GM12878 (cell line): ENCODE data around the gene FLII. TPM values are rescaled to one million over a fixed set of nuclear protein-coding genes. Genes with fewer than 3 reads are reported as not detected.

Experiments
- ATAC-seq: fragments of 200-7000 bp; cut with Tn5 transposase; 3 replicates; pipeline ENCODE4 v1.9.1; 2020; ENCODE audit warnings: mild to moderate bottlenecking, moderate library complexity
- BruUV-seq: library from RNA; stranded (reverse); fragments of 400-500 nt; replicated peaks from 2 replicates; lab custom pipeline; 2021; lab: Mats Ljungman, UMichigan
- CTCF ChIA-PET: fragments of 300-600 bp; sonication (Branson Sonifier 250); formaldehyde crosslinking; extraction: SDS; loops from one replicate; lab custom pipeline; 2021; ENCODE audit warnings: inconsistent platforms; lab: Yijun Ruan, JAX
- POLR2A ChIA-PET: fragments of 350-600 bp; formaldehyde crosslinking; extraction: SDS; loops from one replicate; lab custom pipeline; 2021; ENCODE audit warnings: inconsistent platforms; lab: Charles Lee
- RAD21 ChIA-PET: fragments of 300-600 bp; sonication (Branson Sonifier 250); formaldehyde crosslinking; loops from one replicate; lab custom pipeline; 2023; ENCODE audit warnings: antibody characterized with exemption; ENCODE audit not compliant: unreplicated experiment; lab: Charles Lee
- SMC1A ChIA-PET: fragments of 300-600 bp; sonication (Branson Sonifier 250); formaldehyde crosslinking; loops from one replicate; lab custom pipeline; 2023; ENCODE audit not compliant: unreplicated experiment, uncharacterized antibody; lab: Charles Lee
- DNase-seq: peaks from one replicate; pipeline ENCODE4 v3.0.0-alpha.2; 2011; ENCODE audit warnings: low read depth, low spot score
- FAIRE-seq: peaks from 3 replicates; lab custom pipeline; 2011; peaks lifted over from hg19 to GRCh38; lab: Jason Lieb, UNC
- H2AFZ ChIP-seq: 2 replicates; pipeline ENCODE4 v1.6.0; 2011; ENCODE audit warnings: low read depth, low read length, control low read depth; ENCODE audit not compliant: control insufficient read depth
- H3K27ac ChIP-seq: 2 replicates; pipeline ENCODE4 v1.5.1; 2011; ENCODE audit warnings: control low read depth; ENCODE audit not compliant: control insufficient read depth, insufficient read depth
- H3K27me3 ChIP-seq, 2 experiments: replicated peaks in 1 of 2; 2 replicates each; pipeline versions ENCODE4 v1.6.0 to v1.6.1; 2011; ENCODE audit warnings: low read length in 1 of 2; ENCODE audit not compliant: control insufficient read depth in 2 of 2, insufficient read depth in 2 of 2
- H3K36me3 ChIP-seq, 2 experiments: 2 replicates each; pipeline ENCODE4 v1.5.1; 2011; ENCODE audit warnings: low read length in 1 of 2; ENCODE audit not compliant: control insufficient read depth in 2 of 2, insufficient read depth in 2 of 2
- H3K4me1 ChIP-seq: 2 replicates; pipeline ENCODE4 v1.6.1; 2011; ENCODE audit warnings: mild to moderate bottlenecking, low read length, moderate library complexity, mixed read lengths; ENCODE audit not compliant: control insufficient read depth, insufficient read depth
- H3K4me2 ChIP-seq: 2 replicates; pipeline ENCODE4 v1.6.0; 2011; ENCODE audit warnings: control low read depth; ENCODE audit not compliant: control insufficient read depth, insufficient read depth
- H3K4me3 ChIP-seq: fragments of 200-600 bp; sonication (generic); 2 replicates; pipeline ENCODE4 v1.5.1; 2016
- H3K79me2 ChIP-seq: 2 replicates; pipeline ENCODE4 v1.6.0; 2011; ENCODE audit warnings: low read length; ENCODE audit not compliant: control insufficient read depth, insufficient read depth
- H3K9ac ChIP-seq: 2 replicates; pipeline ENCODE4 v1.8.0; 2011; ENCODE audit warnings: low read length, control low read depth, mixed read lengths; ENCODE audit not compliant: control insufficient read depth, insufficient read depth
- H3K9me3 ChIP-seq: replicated peaks from 3 replicates; pipeline ENCODE4 v1.5.1; 2011; ENCODE audit warnings: mild to moderate bottlenecking, low read length; ENCODE audit not compliant: control insufficient read depth, insufficient read depth
- H4K20me1 ChIP-seq: 2 replicates; pipeline ENCODE4 v1.6.0; 2011; ENCODE audit not compliant: control insufficient read depth, insufficient read depth
- BRCA1 ChIP-seq: IDR thresholded peaks from 2 replicates; pipeline ENCODE4 v1.6.1; 2011; ENCODE audit warnings: low read depth, low read length, improper control_type of control experiment
- DPF2 ChIP-seq: fragments of 450-650 bp; IDR thresholded peaks from 2 replicates; pipeline ENCODE4 v1.6.1; 2017; ENCODE audit warnings: mild to moderate bottlenecking
- HDAC2 ChIP-seq: fragments of 200-600 bp; sonication (generic); IDR thresholded peaks from 2 replicates; pipeline ENCODE4 v1.6.1; 2017
- JUND ChIP-seq: IDR thresholded peaks from 2 replicates; pipeline ENCODE4 v1.6.1; 2012; ENCODE audit warnings: low read depth, mild to moderate bottlenecking, low read length, improper control_type of control experiment, moderate library complexity
- NBN ChIP-seq: fragments of 450-650 bp; IDR thresholded peaks from 2 replicates; pipeline ENCODE4 v1.6.1; 2016
- RELA ChIP-seq: fragments of 450-650 bp; IDR thresholded peaks from 2 replicates; pipeline ENCODE4 v1.8.0; 2014; ENCODE audit warnings: borderline replicate concordance; ENCODE audit not compliant: partially characterized antibody
- SIN3A ChIP-seq: IDR thresholded peaks from 2 replicates; pipeline ENCODE4 v1.6.1; 2012; ENCODE audit warnings: low read depth, low read length, improper control_type of control experiment
- WRNIP1 ChIP-seq: IDR thresholded peaks from 2 replicates; pipeline ENCODE4 v1.6.1; 2011; ENCODE audit warnings: low read depth, low read length, improper control_type of control experiment, borderline replicate concordance
- ZZZ3 ChIP-seq: IDR thresholded peaks from 2 replicates; pipeline ENCODE4 v1.6.1; 2011; ENCODE audit warnings: low read depth; ENCODE audit not compliant: control insufficient read depth, insufficient read length
- WGBS: methylation state at CpG from one replicate; pipeline ENCODE4 v1.1.6; 2016; ENCODE audit warnings: low lambda C conversion rate; ENCODE audit not compliant: insufficient replicate concordance, insufficient coverage; ENCODE audit errors: missing lambda C conversion rate; 5-methylcytosine and 5-hydroxymethylcytosine counted together
- in situ Hi-C: fragments of 300-500 bp; cut with MboI; formaldehyde crosslinking; loops from 9 replicates; pipeline ENCODE4 v1.14.3; 2018; ENCODE audit warnings: mixed read lengths
- intact Hi-C: fragments of 100-400 bp; cut with micrococcal nuclease; formaldehyde crosslinking; loops from one replicate; pipeline ENCODE4 v1.14.2; 2022; ENCODE audit not compliant: unreplicated experiment
- polyA plus RNA-seq, 11 experiments: library from polyadenylated mRNA; depleted of rRNA in 4 of 11; unstranded in 6 of 11; stranded (reverse) in 5 of 11; fragments of >200 nt; fragmentation: Nextera tagmentation in 4 of 11; fragmentation: Illumina TruSeq in 1 of 11; extraction: Ambion mirVana in 4 of 11; extraction: Trizol in 1 of 11; gene quantifications; 1 replicate in 1 of 11; 2 replicates in 10 of 11; pipeline versions ENCODE4 v1.2.1 to v1.2.3, GENCODE V29; 2011 to 2016; ENCODE audit warnings: inconsistent platforms in 2 of 11, missing spikeins in 2 of 11, low read depth in 1 of 11
- total RNA-seq, 4 experiments: library from RNA; depleted of rRNA in 3 of 4; stranded (reverse); fragments of >200 nt in 3 of 4; fragmentation: Illumina TruSeq in 1 of 4; extraction: Trizol in 1 of 4; gene quantifications; 2 replicates each; pipeline versions ENCODE4 v1.2.1 to v1.2.3, GENCODE V29; 2013 to 2021
- TF ChIP-seq, protein P1 (sequence below): fragments of 450-650 bp; formaldehyde crosslinking; IDR thresholded peaks from 2 replicates; pipeline ENCODE4 v1.5.0; 2022; ENCODE audit warnings: mild to moderate bottlenecking, missing genetic modification characterization
- TF ChIP-seq, protein P2 (sequence below): fragments of 450-650 bp; IDR thresholded peaks from 2 replicates; pipeline ENCODE4 v1.6.1; 2017; ENCODE audit warnings: antibody characterized with exemption, mild to moderate bottlenecking, moderate library complexity

The FLII gene
- total and polyA plus RNA-seq, 10 of the 15 experiments (the other 5 are each of a cell fraction or from before 2014, with no cell fraction given), result 22.2 to 200 (median 121) TPM

DNA sequence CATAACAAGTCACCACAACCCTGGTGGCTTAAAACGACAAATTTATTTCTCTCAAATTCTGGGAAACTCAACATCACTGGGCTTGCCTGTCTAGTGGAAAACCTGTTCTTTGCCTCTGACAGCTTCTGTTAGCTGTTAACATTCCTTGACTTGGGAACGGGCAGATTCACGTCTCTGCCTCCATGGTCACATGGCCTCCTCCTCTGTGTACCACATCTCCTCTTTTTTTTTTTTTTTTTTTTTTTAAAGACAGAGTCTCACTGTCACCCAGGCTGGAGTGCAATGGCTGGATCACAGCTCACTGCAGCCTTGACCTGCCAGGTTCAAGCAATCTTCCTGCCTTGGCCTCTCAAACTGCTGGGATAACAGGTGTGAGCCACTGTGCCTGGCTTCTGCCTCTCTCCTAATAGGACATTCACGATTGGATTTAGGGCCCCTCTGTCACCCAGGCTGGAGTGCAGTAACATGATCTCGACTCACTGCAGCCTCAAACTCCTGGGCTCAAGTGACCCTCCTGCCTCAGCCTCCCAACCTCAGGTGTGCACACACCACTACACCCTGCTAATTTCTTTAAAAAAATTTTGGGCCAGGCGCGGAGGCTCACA, 44.8 kb downstream of the FLII start (continued):
- TF ChIP-seq, protein P1, sequence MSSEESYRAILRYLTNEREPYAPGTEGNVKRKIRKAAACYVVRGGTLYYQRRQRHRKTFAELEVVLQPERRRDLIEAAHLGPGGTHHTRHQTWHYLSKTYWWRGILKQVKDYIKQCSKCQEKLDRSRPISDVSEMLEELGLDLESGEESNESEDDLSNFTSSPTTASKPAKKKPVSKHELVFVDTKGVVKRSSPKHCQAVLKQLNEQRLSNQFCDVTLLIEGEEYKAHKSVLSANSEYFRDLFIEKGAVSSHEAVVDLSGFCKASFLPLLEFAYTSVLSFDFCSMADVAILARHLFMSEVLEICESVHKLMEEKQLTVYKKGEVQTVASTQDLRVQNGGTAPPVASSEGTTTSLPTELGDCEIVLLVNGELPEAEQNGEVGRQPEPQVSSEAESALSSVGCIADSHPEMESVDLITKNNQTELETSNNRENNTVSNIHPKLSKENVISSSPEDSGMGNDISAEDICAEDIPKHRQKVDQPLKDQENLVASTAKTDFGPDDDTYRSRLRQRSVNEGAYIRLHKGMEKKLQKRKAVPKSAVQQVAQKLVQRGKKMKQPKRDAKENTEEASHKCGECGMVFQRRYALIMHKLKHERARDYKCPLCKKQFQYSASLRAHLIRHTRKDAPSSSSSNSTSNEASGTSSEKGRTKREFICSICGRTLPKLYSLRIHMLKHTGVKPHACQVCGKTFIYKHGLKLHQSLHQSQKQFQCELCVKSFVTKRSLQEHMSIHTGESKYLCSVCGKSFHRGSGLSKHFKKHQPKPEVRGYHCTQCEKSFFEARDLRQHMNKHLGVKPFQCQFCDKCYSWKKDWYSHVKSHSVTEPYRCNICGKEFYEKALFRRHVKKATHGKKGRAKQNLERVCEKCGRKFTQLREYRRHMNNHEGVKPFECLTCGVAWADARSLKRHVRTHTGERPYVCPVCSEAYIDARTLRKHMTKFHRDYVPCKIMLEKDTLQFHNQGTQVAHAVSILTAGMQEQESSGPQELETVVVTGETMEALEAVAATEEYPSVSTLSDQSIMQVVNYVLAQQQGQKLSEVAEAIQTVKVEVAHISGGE (CRISPR knock-in tag), result no peak
- no peak for TF ChIP-seq RELA
- TF ChIP-seq NBN, result no peak

DNA sequence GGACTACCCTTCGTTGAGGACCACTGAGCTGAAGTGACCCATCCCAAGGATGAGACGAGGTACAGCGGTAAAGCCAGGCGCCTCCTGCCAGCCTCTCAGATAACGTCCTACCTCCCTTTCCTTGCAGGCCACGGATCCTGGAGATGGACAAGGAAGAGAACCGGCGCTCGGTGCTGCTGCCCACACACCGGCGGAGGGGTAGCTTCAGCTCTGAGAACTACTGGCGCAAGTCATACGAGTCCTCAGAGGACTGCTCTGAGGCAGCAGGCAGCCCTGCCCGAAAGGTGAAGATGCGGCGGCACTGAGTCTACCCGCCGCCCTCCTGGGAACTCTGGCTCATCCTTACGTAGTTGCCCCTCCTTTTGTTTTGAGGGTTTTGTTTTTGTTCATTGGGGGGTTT, 50.4 kb downstream of the FLII start:
- no peaks in the 10 kb centered on the region for H3K27me3 ChIP-seq
- ChIA-PET CTCF (interaction anchor here (1.0 kb wide), 1 partner anchor 41 kb away, joined by 3 read pairs; no protein-coding TSS in a partner anchor), SMC1A (interaction anchor here (1.4 kb wide), 1 partner anchor 15 kb away, joined by 3 read pairs; no protein-coding TSS in a partner anchor)

More for the DNA sequence above, 50.4 kb downstream of the FLII start:
- H3K9ac ChIP-seq, result no peak overlapping the region
- no peak overlapping the region for H3K27ac ChIP-seq
- no peak overlapping the region for H2AFZ ChIP-seq
- intact Hi-C loops (no loop called here), in situ Hi-C loops (no loop called here)
- no peak for ATAC-seq
- ChIA-PET POLR2A (no interaction called here), RAD21 (no interaction called here)
- FAIRE-seq, result no peak
- WGBS, result 95% methylated on average over 19 of the region's 19 CpGs
- H3K9me3 ChIP-seq, result no peaks in the 10 kb centered on the region
- H3K4me1 ChIP-seq, result no peaks in the 10 kb centered on the region
- H3K79me2 ChIP-seq, result no peaks in the 10 kb centered on the region
- H4K20me1 ChIP-seq, result peaks cover 7% of the 10 kb centered on the region; the same call in 1 of the 2 replicates
- no peak overlapping the region for H3K4me3 ChIP-seq
- no peak overlapping the region for H3K4me2 ChIP-seq
- TF ChIP-seq ZZZ3 (no peak), DPF2 (no peak), HDAC2 (no peak), BRCA1 (no peak), WRNIP1 (no peak), SIN3A (no peak), JUND (no peak)
- TF ChIP-seq, protein P2, sequence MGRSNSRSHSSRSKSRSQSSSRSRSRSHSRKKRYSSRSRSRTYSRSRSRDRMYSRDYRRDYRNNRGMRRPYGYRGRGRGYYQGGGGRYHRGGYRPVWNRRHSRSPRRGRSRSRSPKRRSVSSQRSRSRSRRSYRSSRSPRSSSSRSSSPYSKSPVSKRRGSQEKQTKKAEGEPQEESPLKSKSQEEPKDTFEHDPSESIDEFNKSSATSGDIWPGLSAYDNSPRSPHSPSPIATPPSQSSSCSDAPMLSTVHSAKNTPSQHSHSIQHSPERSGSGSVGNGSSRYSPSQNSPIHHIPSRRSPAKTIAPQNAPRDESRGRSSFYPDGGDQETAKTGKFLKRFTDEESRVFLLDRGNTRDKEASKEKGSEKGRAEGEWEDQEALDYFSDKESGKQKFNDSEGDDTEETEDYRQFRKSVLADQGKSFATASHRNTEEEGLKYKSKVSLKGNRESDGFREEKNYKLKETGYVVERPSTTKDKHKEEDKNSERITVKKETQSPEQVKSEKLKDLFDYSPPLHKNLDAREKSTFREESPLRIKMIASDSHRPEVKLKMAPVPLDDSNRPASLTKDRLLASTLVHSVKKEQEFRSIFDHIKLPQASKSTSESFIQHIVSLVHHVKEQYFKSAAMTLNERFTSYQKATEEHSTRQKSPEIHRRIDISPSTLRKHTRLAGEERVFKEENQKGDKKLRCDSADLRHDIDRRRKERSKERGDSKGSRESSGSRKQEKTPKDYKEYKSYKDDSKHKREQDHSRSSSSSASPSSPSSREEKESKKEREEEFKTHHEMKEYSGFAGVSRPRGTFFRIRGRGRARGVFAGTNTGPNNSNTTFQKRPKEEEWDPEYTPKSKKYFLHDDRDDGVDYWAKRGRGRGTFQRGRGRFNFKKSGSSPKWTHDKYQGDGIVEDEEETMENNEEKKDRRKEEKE, result no peak
- no TSS peak for BruUV-seq
- DNase-seq, result no peak
- peaks cover 26 to 41% of the 10 kb centered on the region in 2 experiments; a peak in 3 of 4 replicates for H3K36me3 ChIP-seq
